Skeletal muscle cell (primary cell): ENCODE measurements around the gene CDC42SE2.
"Not testable (repeated sequence)": the region's sequence is repeated elsewhere in the genome, so short reads cannot be mapped to it uniquely, and the experiment has no call there.

Source experiments
- DNase-seq: peaks from one replicate; pipeline ENCODE4 v3.0.0-alpha.2; 2010; ENCODE audit warnings: low read depth
- H3K4me3 ChIP-seq: 2 replicates; pipeline ENCODE4 v1.5.1; 2011; ENCODE audit warnings: low read depth, mild to moderate bottlenecking, control low read depth, low read length, moderate library complexity

The CDC42SE2 gene

GRCh38 chr5:131245948-131246347 is 17.9 kb upstream of the CDC42SE2 start:
- H3K4me3 ChIP-seq, result no peak overlapping the region
- no peak for DNase-seq

GRCh38 chr5:131246504-131246903 is 17.3 kb upstream of the CDC42SE2 start:
- no peak overlapping the region for H3K4me3 ChIP-seq

GRCh38 chr5:131250751-131251475 is 12.9 kb upstream of the CDC42SE2 start:
- DNase-seq, result no peak

More at GRCh38 chr5:131246504-131246903, 17.3 kb upstream of the CDC42SE2 start:
- DNase-seq, result no peak

DNA sequence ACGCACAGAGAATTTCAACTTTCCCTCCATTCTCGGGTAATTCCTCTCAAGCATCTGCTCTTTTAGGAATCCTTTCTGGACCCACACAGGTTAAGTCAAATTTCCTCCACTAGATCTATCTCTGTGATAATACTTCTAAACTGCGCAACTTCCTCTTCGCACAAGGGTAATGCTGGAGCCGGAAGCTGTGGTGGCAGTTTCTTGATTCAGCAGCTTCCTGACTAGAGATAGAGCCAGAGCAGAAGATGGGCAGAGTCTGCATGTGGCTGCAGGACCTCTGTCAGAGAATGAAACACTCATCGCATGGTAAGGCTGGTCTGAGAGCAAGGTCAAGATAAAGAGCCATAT is 11.1 kb upstream of the CDC42SE2 start:
- no peak for DNase-seq
- no peak overlapping the region for H3K4me3 ChIP-seq

More at GRCh38 chr5:131250751-131251475, 12.9 kb upstream of the CDC42SE2 start:
- H3K4me3 ChIP-seq, result no peak overlapping the region

- DNase-seq, H3K4me3 ChIP-seq: not testable (repeated sequence)
These were observed 9.8 kb upstream of the CDC42SE2 start for GRCh38 chr5:131254025-131254424.

GRCh38 chr5:131254741-131255140 is 9.1 kb upstream of the CDC42SE2 start:
- no peak for DNase-seq
- H3K4me3 ChIP-seq, result no peak overlapping the region

DNA sequence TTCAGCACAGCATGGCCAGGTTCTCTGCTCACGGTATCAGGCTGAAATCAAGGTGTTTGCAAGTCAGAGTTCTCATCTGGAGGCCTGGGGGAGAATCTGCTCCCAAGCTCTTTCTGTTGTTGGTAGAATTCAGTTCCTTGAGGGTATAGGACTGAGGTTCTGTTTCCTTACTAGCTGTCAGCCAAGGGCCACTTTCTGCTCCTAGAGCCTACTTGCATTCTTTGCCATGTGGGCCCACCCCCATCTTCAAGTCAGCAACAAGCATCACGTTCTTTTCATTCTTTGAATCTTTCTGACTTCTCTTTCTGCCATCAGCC is 7.4 kb upstream of the CDC42SE2 start:
- H3K4me3 ChIP-seq, result no peak overlapping the region
- no peak for DNase-seq

- DNase-seq, result no peak
- no peak overlapping the region for H3K4me3 ChIP-seq
These were observed 5.1 kb upstream of the CDC42SE2 start for GRCh38 chr5:131258733-131259132.

DNA sequence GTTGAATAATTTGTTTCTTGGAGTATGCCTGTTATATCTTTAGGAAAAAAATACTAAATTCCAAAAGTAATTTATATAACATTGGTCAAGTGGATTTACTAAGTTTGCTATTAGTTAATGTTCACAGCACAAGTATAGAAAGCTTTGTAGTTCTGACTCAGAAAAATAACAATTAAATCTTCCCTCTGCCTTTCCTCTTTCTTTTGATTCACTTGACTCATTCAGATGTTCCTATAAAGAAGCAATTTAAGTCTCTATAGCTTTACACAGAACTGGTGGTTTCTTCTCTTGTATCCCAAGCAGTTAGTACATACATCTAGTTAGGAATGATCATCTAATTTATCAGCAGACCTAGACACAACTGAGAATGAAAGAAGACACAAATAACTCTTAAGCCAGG is 4.5 kb upstream of the CDC42SE2 start:
- H3K4me3 ChIP-seq, result no peak overlapping the region
- no peak for DNase-seq

DNA sequence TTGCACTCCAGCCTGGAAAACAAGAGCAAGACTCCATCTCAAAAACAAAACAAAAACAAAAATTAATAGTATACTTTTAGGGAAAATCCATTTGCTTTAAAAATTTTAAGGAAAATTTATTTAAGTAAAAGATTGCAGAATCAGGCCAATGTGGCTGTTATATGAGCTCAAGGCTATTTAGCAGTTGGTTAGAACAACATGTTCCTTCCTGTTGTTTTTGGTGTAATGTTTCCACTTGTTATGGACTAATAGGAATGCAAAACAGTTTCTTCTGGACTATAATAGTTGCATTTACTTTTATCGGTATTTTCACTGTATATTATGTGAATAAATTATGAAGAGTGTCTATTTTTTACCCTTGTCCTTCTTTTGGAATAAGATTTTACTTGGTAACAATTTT is 3.0 kb upstream of the CDC42SE2 start:
- DNase-seq, result no peak
- H3K4me3 ChIP-seq, result no peak overlapping the region

GRCh38 chr5:131261483-131261882 is 2.4 kb upstream of the CDC42SE2 start:
- DNase-seq, result no peak
- H3K4me3 ChIP-seq, result no peak overlapping the region

DNA sequence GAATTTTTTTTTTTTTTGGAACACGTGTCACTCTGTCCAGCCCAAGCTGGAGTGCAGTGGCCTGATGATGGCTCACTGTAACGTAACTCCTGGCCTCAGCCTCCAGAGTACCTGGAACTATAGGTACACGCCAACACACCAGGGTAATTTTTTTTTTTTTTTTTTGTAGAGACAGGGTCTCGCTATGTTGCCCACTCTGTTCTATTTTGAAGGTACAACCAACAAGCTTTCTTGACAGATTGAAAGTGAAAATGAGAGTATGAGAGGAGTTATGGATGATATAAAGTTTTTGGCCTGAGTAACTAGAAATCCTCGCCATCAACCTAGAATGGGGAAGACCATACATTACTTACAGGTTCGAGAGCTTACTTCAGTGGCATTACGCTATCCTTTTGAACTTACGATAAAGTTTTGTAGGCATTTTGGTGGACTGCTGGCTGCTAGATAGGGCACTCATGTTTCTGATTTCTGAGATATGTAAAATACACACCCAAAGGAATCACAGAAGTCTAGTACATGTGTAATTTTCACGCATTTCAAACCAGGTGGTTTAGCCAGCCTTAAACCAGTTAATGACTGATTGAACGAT is 806 bp upstream of the CDC42SE2 start:
- DNase-seq, result no peak
- H3K4me3 ChIP-seq, result peak overlapping the region; percentile 99

GRCh38 chr5:131264451-131265099 is 722 bp downstream of the CDC42SE2 start:
- peak overlapping the region; percentile 99 for H3K4me3 ChIP-seq
- DNase-seq, result no peak

DNA sequence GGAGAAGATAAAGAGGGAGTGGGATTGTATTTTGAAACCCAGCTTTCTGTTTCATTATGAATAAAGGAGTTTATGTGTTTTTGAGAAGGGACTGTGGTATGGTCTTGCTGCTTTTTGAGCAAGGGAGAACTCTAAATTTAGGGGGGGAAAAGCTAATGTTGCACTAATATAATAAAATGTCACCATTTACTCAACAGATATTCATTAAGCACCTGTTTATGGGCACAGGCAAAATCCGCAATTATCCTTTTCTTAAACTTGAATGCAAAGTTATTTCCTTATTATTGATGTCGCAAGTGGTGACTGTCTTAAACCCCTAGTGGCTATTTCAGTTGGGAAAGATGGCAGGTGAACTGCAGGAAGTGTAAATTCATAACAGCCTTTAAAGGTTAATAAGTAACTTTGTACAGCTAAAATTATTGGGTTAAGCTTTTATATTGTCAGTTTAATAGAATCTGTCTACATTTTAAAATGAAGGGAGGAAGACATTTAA is 1.5 kb downstream of the CDC42SE2 start:
- DNase-seq, result no peak
- H3K4me3 ChIP-seq, result peak overlapping the region; percentile 99

DNA sequence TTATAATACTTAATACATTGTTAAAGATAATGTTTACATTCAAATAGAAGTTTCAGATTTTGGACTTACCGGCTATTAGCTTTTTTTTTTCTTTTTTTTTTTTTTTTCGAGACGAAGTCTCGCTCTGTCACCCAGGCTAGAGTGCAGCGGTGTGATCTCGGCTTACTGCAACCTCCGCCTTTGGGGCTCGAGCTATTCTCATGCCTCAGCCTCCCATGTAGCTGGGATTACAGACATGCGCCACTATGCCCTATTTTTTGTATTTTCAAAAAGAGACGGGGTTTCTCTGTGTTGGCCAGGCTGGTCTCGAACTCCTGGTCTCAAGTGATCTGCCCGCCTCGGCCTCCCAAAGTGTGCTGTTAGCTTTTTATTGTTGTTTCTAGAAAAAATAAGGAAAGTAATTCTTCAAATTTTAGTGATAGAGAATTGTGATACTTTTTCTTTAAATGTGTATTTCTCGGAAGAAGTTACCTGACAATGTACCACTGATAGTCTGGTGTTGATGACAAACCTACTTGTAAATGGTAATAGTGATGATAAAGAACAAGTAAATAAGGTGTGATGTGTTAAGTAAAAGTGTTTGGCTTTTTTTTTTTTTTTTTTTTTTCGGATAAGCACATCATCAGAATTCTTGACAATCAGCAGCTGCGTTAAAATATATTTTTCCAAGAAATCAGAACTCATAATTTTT is 2.7 kb downstream of the CDC42SE2 start:
- no peak for DNase-seq
- H3K4me3 ChIP-seq, result no peak overlapping the region

DNA sequence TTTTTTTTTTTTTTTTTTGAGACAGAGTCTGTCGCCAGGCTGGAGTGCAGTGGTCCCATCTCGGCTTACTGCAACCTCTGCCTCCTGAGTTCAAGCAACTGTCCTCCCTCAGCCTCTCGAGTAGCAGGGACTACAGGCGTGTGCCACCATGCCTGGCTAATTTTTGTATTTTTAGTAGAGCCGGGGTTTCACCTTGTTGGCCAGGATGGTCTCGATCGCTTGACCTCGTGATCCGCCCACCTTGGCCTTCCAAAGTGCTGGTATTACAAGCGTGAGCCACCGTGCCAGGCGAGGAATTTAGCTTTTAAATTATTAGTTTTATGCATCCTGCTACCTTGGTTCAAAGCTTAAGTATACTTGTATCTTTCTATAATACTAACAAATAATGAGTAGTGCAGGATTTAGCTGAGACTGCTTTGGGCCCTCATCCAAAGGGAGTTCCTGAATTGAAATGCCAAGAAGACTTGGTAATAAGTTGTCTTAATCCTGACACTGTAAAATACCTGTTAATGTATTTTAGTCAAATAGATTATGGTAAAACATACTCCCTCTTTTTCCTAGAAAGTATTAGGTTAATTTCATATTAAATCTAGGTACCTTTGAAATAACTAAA is 5.0 kb downstream of the CDC42SE2 start:
- no peak for DNase-seq
- no peak overlapping the region for H3K4me3 ChIP-seq

DNA sequence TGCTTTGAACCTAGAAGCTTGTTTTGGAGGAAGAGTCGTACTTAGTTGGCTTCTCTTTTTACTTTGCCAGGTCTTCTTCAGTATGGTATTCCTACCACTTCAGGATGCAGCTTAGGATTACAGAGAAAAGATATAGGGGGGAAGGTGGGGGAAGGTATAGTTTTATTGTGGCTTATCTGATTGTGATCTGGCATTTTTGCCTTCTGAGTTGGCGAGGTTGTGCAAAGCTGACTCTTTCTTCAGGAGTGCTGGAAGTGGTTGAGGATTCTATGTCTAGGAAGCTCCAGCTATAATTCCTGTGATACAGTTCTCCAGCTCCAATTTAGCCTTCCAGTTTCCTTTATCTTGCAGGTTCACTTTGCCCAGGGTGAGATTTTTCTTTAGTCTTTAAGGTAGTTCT is 7.0 kb downstream of the CDC42SE2 start:
- no peak for DNase-seq
- H3K4me3 ChIP-seq, result no peak overlapping the region

GRCh38 chr5:131271888-131272287 is 8.0 kb downstream of the CDC42SE2 start:
- DNase-seq, H3K4me3 ChIP-seq: not testable (repeated sequence)

DNA sequence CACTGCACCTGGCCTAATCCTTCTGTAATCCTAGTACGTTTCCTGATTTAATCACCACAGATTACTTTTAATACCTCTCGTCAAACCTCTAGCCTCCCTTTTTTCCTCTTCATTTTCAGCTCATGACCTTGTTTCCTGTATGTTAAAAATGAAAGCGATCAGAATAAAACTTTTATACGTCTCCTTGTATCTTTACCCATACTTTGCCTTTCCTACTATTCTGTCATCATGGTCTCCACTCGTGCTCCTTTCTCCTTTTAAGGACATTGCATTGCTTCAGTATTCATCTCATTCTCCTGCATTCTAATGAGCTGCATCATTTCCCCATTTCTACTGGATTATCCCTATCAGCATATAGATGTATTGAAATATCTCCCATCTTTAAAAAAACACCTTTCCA is 8.5 kb downstream of the CDC42SE2 start:
- H3K4me3 ChIP-seq, result no peak overlapping the region
- no peak for DNase-seq

DNA sequence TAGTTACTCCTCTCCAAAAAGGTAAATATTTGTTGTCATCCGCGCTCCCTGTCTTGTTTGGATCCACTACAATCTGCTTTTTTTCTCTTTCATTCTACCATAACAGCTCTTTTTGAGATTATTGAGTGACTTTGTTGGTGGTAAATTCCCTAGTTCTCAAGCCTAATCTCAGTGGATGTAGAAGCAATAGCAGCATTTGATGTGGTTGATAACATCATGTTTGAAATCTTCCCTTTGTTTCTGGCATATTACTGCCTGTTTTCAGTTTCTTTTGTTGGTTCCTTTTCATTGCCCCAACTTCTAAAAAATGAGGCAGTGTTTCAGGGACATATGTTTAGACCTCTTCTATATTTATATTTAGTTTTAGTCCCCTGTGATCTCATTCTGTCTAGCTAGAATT is 8.9 kb downstream of the CDC42SE2 start:
- H3K4me3 ChIP-seq, result no peak overlapping the region

More for the DNA sequence above, 8.9 kb downstream of the CDC42SE2 start:
- no peak for DNase-seq
